HepG2 (cell line): Measurements from ENCODE around the gene CC2D1A.

Experiments
- KDM6A ChIP-seq: IDR thresholded peaks from 2 replicates; pipeline ENCODE4 v1.6.1; 2016; ENCODE audit warnings: low read depth
- YEATS4 ChIP-seq: sonication (generic); formaldehyde crosslinking; IDR thresholded peaks from 2 replicates; pipeline ENCODE4 v1.4.0; 2020; ENCODE audit warnings: missing genetic modification reagents, borderline replicate concordance
- YY1 ChIP-seq: IDR thresholded peaks from 2 replicates; pipeline ENCODE4 v1.6.1; 2011; ENCODE audit warnings: low read length, low read depth, moderate library complexity, mild to moderate bottlenecking; ENCODE audit not compliant: insufficient read depth, insufficient replicate concordance
- ZNF431 ChIP-seq: sonication (generic); formaldehyde crosslinking; IDR thresholded peaks from 2 replicates; pipeline ENCODE4 v1.9.0; 2022; ENCODE audit warnings: missing genetic modification reagents, low read depth, mild to moderate bottlenecking, borderline replicate concordance
- ZNF558 ChIP-seq: sonication (generic); formaldehyde crosslinking; IDR thresholded peaks from 2 replicates; pipeline ENCODE4 v1.9.0; 2022; ENCODE audit warnings: mild to moderate bottlenecking, missing genetic modification reagents, borderline replicate concordance
- TF ChIP-seq, protein P1 (sequence below): sonication (generic); formaldehyde crosslinking; IDR thresholded peaks from 2 replicates; pipeline ENCODE4 v1.5.0; 2020; ENCODE audit warnings: missing genetic modification reagents

DNA sequence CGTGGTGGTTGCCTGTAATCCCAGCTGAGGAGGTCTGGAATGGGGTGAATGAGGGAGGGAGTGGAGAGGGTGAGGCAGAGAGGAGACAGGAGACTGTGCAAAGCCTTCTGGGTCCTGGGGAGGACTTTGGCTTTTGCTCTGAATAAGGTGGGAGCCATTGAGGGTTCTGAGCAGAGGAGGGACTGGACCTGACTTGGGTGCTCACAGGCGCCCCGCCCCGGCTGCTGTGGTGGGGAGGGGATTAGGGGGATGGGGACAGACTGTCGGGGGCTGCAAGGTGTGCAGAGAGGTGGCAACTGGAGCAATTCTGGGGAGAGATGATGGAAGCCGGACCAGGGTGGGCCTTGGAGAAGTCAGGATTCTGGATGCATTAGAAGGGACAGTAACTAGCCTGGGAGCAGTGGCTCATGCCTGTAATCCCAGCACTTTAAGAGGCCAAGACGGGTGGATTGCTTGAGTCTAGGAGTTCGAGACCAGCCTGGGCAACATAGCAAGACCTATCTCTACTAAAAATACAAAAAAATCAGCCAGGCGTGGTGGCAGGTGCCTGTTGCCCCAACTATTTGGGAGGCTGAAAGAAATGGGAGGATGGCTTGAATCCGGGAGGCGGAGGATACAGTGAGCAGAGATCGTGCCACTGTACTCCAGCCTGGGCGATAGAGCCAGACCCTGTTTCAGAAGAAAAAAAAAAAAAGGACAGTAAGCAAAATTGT lies 45.2 kb upstream of the CC2D1A start:
- TF ChIP-seq ZNF431 (CRISPR knock-in tag), result no peak
- TF ChIP-seq, protein P1, sequence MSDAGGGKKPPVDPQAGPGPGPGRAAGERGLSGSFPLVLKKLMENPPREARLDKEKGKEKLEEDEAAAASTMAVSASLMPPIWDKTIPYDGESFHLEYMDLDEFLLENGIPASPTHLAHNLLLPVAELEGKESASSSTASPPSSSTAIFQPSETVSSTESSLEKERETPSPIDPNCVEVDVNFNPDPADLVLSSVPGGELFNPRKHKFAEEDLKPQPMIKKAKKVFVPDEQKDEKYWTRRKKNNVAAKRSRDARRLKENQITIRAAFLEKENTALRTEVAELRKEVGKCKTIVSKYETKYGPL (CRISPR knock-in tag), result no peak
- no peak for TF ChIP-seq ZNF558 (CRISPR knock-in tag)
- no peak for TF ChIP-seq YY1
- TF ChIP-seq KDM6A, result no peak
- TF ChIP-seq YEATS4 (CRISPR knock-in tag), result no peak
